ENCODE data around the gene SLC66A3.

DNA sequence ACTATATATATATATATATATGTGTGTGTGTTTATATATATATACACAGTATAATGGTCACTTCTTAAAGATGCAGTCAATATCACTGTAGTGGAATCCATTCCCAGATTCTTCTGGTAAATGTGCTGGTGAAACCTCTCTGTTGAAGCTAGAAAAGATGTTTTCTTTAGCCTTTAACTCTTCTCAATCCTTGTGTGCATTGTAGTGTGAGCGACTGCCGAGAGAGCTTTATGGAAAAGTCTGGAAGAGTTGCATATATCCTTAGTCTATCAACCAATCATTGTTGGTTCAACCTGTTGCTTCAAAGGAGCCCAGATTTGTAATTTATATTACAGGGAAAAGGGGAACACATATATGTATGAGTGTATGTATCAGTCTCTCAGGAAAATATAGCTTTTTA, 27.7 kb downstream of the SLC66A3 start:
- no peak for TF ChIP-seq FOXM1 (IDR thresholded peaks at IDR 0.05; ENCODE audit: borderline replicate concordance, low read depth)
- TF ChIP-seq, protein P1, sequence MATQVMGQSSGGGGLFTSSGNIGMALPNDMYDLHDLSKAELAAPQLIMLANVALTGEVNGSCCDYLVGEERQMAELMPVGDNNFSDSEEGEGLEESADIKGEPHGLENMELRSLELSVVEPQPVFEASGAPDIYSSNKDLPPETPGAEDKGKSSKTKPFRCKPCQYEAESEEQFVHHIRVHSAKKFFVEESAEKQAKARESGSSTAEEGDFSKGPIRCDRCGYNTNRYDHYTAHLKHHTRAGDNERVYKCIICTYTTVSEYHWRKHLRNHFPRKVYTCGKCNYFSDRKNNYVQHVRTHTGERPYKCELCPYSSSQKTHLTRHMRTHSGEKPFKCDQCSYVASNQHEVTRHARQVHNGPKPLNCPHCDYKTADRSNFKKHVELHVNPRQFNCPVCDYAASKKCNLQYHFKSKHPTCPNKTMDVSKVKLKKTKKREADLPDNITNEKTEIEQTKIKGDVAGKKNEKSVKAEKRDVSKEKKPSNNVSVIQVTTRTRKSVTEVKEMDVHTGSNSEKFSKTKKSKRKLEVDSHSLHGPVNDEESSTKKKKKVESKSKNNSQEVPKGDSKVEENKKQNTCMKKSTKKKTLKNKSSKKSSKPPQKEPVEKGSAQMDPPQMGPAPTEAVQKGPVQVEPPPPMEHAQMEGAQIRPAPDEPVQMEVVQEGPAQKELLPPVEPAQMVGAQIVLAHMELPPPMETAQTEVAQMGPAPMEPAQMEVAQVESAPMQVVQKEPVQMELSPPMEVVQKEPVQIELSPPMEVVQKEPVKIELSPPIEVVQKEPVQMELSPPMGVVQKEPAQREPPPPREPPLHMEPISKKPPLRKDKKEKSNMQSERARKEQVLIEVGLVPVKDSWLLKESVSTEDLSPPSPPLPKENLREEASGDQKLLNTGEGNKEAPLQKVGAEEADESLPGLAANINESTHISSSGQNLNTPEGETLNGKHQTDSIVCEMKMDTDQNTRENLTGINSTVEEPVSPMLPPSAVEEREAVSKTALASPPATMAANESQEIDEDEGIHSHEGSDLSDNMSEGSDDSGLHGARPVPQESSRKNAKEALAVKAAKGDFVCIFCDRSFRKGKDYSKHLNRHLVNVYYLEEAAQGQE (IDR thresholded peaks at IDR 0.05; ENCODE audit: low read depth): no peak

Measured in Ishikawa (cell line).